GM23248 (cell line): ENCODE results near the gene PRG2. TPM values are rescaled to one million over a fixed set of nuclear protein-coding genes. Genes with fewer than 3 reads are reported as not detected.
A peak's percentile ranks its signal among the peaks of the same experiment; 100 is the strongest.
"Not testable (repeated sequence)": the region's sequence is repeated elsewhere in the genome, so short reads cannot be mapped to it uniquely, and the experiment has no call there.

Source experiments
- DNase-seq: peaks from one replicate; pipeline ENCODE4 v3.0.0-alpha.2; 2015
- H2AFZ ChIP-seq: fragments of 200-600 bp; sonication (generic); 2 replicates; pipeline ENCODE4 v1.6.1; 2016; ENCODE audit warnings: antibody characterized with exemption
- H3F3A ChIP-seq: fragments of 200-600 bp; sonication (generic); 2 replicates; pipeline ENCODE4 v1.6.1; 2016; ENCODE audit warnings: mild to moderate bottlenecking, antibody characterized with exemption, mixed run types; ENCODE audit not compliant: insufficient read depth
- H3K27ac ChIP-seq: fragments of 200-600 bp; sonication (generic); 2 replicates; pipeline ENCODE4 v1.5.1; 2016; ENCODE audit warnings: mild to moderate bottlenecking
- H3K27me3 ChIP-seq: fragments of 200-600 bp; sonication (generic); replicated peaks from 2 replicates; pipeline ENCODE4 v1.6.1; 2016; ENCODE audit warnings: mild to moderate bottlenecking; ENCODE audit not compliant: insufficient read depth
- H3K36me3 ChIP-seq: fragments of 200-600 bp; sonication (generic); 2 replicates; pipeline ENCODE4 v1.6.1; 2016; ENCODE audit warnings: low read depth, mild to moderate bottlenecking
- H3K4me1 ChIP-seq: fragments of 200-600 bp; sonication (generic); 2 replicates; pipeline ENCODE4 v1.6.1; 2016; ENCODE audit warnings: mild to moderate bottlenecking; ENCODE audit not compliant: insufficient read depth
- H3K4me2 ChIP-seq: fragments of 200-600 bp; sonication (generic); one replicate; pipeline ENCODE4 v1.6.1; 2016; ENCODE audit warnings: mild to moderate bottlenecking; ENCODE audit not compliant: unreplicated experiment
- H3K4me3 ChIP-seq: fragments of 200-600 bp; sonication (generic); 2 replicates; pipeline ENCODE4 v1.5.1; 2016; ENCODE audit warnings: mild to moderate bottlenecking
- H3K79me2 ChIP-seq: fragments of 200-600 bp; sonication (generic); 2 replicates; pipeline ENCODE4 v1.6.1; 2016; ENCODE audit warnings: mild to moderate bottlenecking; ENCODE audit not compliant: insufficient read depth
- H3K9ac ChIP-seq: fragments of 200-600 bp; sonication (generic); 2 replicates; pipeline ENCODE4 v1.6.1; 2016; ENCODE audit warnings: mild to moderate bottlenecking
- H3K9me2 ChIP-seq: fragments of 200-600 bp; sonication (generic); 2 replicates; pipeline ENCODE4 v1.6.1; 2016; ENCODE audit warnings: mixed run types, mild to moderate bottlenecking, moderate library complexity; ENCODE audit not compliant: insufficient read depth
- H3K9me3 ChIP-seq: fragments of 200-600 bp; sonication (generic); one replicate; pipeline ENCODE4 v1.6.1; 2017; ENCODE audit warnings: low read depth
- H4K20me1 ChIP-seq: fragments of 200-600 bp; sonication (generic); 2 replicates; pipeline ENCODE4 v1.6.0; 2016; ENCODE audit not compliant: insufficient read depth
- EZH2 ChIP-seq: fragments of 200-600 bp; sonication (generic); IDR thresholded peaks from 2 replicates; pipeline ENCODE4 v1.6.1; 2018; ENCODE audit warnings: antibody characterized with exemption, mild to moderate bottlenecking; ENCODE audit not compliant: insufficient read depth, poor library complexity, severe bottlenecking
- EZH2phosphoT487 ChIP-seq: fragments of 200-600 bp; sonication (generic); IDR thresholded peaks from 2 replicates; pipeline ENCODE4 v1.6.1; 2018; ENCODE audit warnings: antibody characterized with exemption, moderate library complexity, mild to moderate bottlenecking, low read depth; ENCODE audit not compliant: insufficient read depth
- WGBS, 2 experiments: methylation state at CpG; one replicate each; pipeline ENCODE4 v1.1.6; 2015 to 2017; ENCODE audit warnings: low lambda C conversion rate in 2 of 2, low coverage in 1 of 2; ENCODE audit errors: missing lambda C conversion rate in 2 of 2; 5-methylcytosine and 5-hydroxymethylcytosine counted together
- in situ Hi-C: fragments of 300-500 bp; cut with MboI; formaldehyde crosslinking; loops from 2 replicates; pipeline ENCODE4 v1.15.0; 2020
- polyA plus RNA-seq: library from polyadenylated mRNA; unstranded; fragments of >200 nt; fragmentation: Nextera tagmentation; extraction: Ambion mirVana; gene quantifications from 2 replicates; pipeline ENCODE4 v1.2.1, GENCODE V29; 2016
- total RNA-seq: library from RNA; depleted of rRNA; stranded (reverse); fragments of >200 nt; shearing (Covaris generic); gene quantifications from 2 replicates; pipeline ENCODE4 v1.2.3, GENCODE V29; 2014

The PRG2 gene
- total and polyA plus RNA-seq, 2 experiments from 2014 or later, result 2.2 to 2.8 TPM

DNA sequence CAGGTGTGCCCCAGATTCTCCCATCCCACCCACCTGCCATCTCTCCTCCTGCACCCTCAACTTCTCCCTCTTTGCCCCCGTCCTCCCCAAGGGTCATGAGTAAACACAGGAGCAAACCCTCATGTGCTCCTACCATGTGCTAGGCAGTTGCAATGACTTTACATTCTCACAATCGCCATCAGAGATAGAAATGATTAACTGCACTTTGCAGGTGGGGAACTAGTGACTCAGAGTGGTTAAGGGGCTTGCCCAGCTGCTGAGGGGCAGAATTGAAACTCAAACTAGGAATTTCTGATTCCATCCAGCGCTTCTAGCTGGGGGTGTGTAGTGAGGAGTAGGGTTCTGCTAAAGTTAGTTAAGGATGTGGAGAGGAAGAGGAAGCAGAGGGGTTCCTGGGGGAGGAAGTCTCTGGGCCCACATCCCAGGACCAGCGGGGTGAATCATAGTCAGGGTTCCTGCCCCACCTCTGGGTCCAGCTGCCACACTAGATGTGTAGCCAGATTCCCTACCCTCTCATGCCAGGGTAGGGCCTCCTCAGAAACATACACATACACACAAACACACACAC lies 16.0 kb upstream of the PRG2 start:
- TF ChIP-seq EZH2 (no peak), EZH2phosphoT487 (no peak)
- no peaks in the 10 kb centered on the region for H3K9me2 ChIP-seq
- in situ Hi-C loops, result no loop called here
- no peaks in the 10 kb centered on the region for H3K79me2 ChIP-seq
- no peak overlapping the region for H3K4me3 ChIP-seq
- H3K27ac ChIP-seq, result 0 out of 2 replicates have a peak overlapping the region, but pooled peaks have one; percentile 7
- 0 out of 2 replicates have a peak, but pooled peaks cover 13% of the 10 kb centered on the region for H3K36me3 ChIP-seq
- peak overlapping the region; percentile 28 for H3K4me2 ChIP-seq
- no peaks in the 10 kb centered on the region for H3K27me3 ChIP-seq
- H3K9me3 ChIP-seq, result no peaks in the 10 kb centered on the region
- H3F3A ChIP-seq, result peaks cover 32% of the 10 kb centered on the region
- peaks cover 24% of the 10 kb centered on the region for H3K4me1 ChIP-seq
- H3K9ac ChIP-seq, result no peak overlapping the region
- no peaks in the 10 kb centered on the region for H4K20me1 ChIP-seq
- DNase-seq, result peak; percentile 46
- WGBS, 2 experiments, result 55 to 61% methylated on average over 4 of the region's 4 CpGs
- no peak overlapping the region for H2AFZ ChIP-seq

DNA sequence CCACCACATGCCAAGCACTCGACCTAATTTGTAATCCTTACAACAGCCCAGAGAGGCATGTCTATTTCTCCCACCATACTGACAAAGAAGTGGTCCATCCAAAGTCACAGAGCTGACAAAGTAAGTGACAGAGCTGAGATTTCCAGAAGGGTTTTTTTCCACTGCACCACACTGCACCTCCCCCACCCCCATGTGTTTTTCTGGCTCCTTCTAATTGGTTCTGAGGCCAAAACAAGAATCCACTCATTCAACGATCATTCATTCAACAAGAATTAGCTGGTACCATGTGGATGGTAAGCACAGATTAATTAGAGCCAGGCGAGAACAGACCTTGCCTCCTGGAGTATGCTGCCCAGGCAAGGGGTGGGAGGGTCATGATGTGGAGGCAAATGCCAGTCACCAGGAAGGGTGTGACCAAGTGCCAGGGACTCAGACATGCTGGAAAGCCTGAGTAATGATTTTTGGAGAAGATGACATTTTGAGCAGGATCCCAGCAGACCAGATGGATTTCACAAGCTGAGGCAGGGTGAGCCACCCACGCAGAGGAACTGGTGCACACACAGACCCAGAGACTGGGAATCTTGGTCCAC lies 14.9 kb upstream of the PRG2 start:
- Histone ChIP-seq H3K4me3 (no peak overlapping the region), H3K79me2 (no peaks in the 10 kb centered on the region), H3K9ac (no peak overlapping the region), H3K9me2 (no peaks in the 10 kb centered on the region), H4K20me1 (no peaks in the 10 kb centered on the region), H3K36me3 (0 out of 2 replicates have a peak, but pooled peaks cover 13% of the 10 kb centered on the region), H3K27ac (no peak overlapping the region), H3K9me3 (no peaks in the 10 kb centered on the region), H3K4me2 (no peak overlapping the region), H3K4me1 (peaks cover 24% of the 10 kb centered on the region), H3K27me3 (no peaks in the 10 kb centered on the region), H3F3A (peaks cover 30% of the 10 kb centered on the region), H2AFZ (no peak overlapping the region)
- WGBS, 2 experiments, result 14 to 17% methylated on average over 4 of the region's 4 CpGs
- peak; percentile 61 for DNase-seq
- TF ChIP-seq EZH2phosphoT487 (no peak), EZH2 (no peak)
- in situ Hi-C loops, result no loop called here

DNA sequence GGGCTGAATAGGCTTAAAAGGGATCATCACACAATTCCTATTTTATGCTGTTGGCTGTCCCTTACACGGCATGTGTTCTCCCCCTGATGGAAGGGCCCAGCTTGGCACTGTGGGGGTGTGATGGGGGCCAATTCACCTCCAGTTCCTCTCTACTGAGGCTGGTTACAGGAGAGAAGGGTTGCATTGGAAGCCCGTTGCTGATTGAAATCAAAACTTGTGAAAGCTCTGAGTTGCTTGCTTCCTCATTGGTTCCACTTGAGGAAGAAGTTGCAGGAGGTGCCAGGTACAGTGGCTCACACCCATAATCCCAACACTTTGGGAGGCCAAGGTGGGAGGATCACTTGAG lies 13.3 kb upstream of the PRG2 start:
- Histone ChIP-seq H3K9me2 (no peaks in the 10 kb centered on the region), H4K20me1 (no peaks in the 10 kb centered on the region), H3K36me3 (0 out of 2 replicates have a peak, but pooled peaks cover 13% of the 10 kb centered on the region), H3K9me3 (no peaks in the 10 kb centered on the region), H3K79me2 (no peaks in the 10 kb centered on the region), H2AFZ (no peak overlapping the region), H3K9ac (no peak overlapping the region), H3K4me1 (peaks cover 24% of the 10 kb centered on the region), H3K27me3 (no peaks in the 10 kb centered on the region), H3K4me2 (no peak overlapping the region), H3K4me3 (no peak overlapping the region), H3K27ac (no peak overlapping the region), H3F3A (peaks cover 28% of the 10 kb centered on the region)
- TF ChIP-seq EZH2 (no peak), EZH2phosphoT487 (no peak)
- 93 to 98% methylated on average over 2 of the region's 2 CpGs for WGBS, 2 experiments
- DNase-seq, result no peak
- in situ Hi-C loops, result no loop called here

DNA sequence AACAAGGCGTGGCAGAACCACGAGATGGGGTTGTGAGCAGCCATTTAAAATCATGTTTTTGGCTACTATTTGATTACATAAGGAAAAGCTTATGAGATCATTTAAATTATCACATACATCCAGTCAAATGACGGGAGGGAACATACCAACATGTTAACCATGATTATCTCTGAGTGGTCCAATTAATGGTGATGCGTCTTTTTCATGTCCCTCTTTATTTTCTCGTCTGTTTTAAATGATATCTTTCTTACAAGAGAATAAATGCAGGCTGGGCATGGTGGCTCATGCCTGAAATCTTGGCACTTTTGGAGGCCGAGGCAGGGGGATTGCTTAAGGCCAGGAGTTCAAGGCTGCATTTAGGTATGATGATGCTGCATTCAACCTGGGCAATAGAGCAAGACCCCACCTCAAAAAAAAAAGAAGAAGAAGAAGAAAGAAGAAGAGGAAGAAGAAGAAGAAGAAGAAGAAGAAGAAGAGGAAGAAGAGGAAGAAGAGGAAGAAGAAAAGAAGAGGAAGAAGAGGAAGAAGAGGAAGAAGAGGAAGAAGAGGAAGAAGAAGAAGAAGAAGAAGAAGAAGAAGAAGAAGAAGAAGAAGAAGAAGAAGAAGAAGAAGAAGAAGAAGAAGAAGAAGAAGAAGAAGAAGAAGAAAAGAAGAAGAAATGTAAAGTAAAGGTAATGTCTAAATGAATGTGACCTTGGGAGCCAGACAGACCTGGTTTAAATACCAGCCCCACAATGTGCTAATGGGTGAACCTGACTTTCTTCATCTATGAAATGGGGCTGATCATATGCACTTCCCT lies 12.8 kb upstream of the PRG2 start:
- H3K9ac ChIP-seq, H3K9me3 ChIP-seq, H3K79me2 ChIP-seq, in situ Hi-C loops, H2AFZ ChIP-seq, H3K27ac ChIP-seq, H3K4me2 ChIP-seq, H3K27me3 ChIP-seq, H4K20me1 ChIP-seq, DNase-seq, H3K36me3 ChIP-seq, H3K9me2 ChIP-seq, H3K4me3 ChIP-seq: not testable (repeated sequence)
- WGBS, 2 experiments, result 79 to 83% methylated on average over 6 of the region's 6 CpGs
- Histone ChIP-seq H3K4me1 (peaks cover 24% of the 10 kb centered on the region), H3F3A (peaks cover 28% of the 10 kb centered on the region)
